ENCODE results near the gene SIGLEC12.

The SIGLEC12 gene

GRCh38 chr19:51501594-51502263 lies at the start of gene SIGLEC12:
SIGLEC12 (minus strand) TSS chr19:51501800; CDS start chr19:51501733, 67 bp downstream.
- DNase-seq: no peak

DNA sequence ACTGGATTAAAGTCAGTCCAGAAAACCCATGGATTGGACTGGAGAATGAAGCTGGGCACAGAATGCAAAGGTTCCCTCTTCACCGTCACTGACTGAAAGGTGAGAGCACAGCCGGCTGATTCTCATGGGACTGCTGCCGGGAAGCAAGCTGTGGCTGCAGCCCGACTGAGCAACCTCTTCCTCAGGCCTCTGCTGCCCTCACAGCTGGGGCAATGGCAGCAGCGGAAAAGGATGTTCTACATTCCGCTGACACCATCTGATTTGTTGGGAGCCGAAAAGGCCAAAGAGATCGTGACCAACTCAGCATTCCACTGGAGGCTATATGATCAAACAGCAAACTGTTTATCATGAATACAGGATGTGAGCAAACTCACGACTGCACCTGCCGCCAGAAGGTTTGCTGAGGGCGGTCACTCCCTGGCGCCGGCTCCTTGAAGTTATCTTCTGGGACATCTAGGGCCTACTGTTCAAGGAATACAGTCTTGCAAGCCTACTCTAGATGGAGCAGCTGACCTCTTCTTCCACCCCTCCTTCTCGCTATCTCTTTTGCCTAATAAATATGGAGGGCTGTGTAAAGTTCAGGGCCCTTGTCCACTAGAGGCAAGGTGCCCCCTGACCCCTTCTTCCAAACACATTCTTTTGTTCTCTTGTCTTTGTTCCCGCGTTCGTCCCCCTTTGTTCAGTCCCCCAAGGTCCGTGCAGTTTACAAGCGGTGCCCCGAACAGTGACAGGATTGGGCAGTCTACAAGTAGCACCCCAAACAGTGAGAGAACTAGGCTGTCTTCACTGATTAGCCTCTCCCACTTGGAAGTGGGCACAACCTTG lies 49.5 kb upstream of the SIGLEC12 start:
- no peak for DNase-seq

- DNase-seq: no peak
Observed at GRCh38 chr19:51549533-51550324, 48.1 kb upstream of the SIGLEC12 start.

- no peak for DNase-seq
Observed at GRCh38 chr19:51548891-51549305, 47.3 kb upstream of the SIGLEC12 start.

- DNase-seq: no peak
Observed at GRCh38 chr19:51548213-51548651, 46.6 kb upstream of the SIGLEC12 start.

DNA sequence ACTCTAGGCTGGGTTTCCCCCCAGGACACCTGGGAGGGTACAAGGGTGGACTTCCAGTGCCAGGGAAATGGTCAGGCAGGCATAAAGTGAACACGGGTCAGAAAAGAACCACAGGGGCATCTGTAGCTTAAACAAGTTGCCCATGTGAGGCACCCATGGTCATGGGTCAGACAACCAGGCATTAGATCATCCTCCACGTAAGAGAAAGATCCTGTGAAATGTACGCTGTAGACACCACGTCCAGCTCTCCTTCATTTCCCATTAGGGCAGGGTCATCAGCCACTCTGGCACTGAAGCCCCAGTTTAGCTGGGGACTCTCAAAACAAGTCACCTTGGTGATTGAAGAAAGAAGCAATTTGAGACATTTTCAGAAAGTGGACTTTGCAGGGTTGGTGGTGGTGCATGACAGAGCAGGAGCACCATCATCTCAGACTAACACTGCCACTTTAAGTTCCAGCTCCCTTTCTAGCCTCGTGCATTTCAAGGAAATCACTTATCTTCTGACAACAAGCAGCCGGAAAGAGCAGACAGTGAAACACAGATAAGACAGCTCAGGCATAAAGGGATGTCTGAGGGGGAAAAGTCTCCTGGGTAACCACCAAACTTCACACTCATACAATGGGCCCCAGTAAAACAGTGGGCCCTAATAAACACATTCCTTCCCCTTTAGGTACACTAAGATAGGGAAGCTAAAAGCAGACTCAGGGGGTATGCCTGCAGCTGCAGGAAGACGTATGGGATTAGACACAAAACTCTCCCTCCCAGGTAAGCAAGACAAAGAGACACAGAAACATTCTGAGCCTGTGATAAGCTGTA lies 46.0 kb upstream of the SIGLEC12 start:
- no peak for DNase-seq

DNA sequence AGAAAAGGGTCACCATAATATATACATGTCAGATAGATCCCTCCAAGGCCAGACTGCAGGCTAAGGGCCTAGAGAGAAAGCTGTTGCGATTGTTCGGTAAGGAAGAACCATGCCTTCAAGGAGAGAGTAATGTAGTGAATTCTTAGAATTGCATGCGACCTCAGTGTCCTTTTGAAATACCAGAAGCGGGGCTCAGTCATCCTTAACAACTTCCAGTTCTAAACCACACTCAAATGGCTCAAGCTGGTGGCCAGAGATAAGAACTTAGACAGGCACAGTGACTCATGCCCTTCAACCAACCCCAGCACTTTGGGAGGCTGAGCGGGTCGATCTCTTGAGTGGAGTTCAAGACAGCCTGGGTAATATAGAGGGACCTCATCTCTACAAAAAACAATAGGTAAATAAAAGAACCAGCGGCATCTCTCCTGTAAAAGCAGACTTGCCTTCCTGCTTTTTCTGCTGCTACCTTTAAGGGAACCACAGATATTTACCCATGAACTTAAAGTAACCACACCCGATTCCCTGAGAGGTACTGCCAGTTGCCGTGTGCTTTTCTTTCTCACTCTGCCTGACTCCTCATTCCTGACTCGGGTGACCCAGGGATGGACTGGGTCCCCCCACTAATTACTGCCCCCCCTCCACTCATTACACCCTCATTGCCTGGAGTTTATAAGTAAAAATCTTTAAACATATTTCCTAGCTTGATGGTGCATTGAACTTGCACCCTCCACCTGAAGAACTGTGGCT lies 45.2 kb upstream of the SIGLEC12 start:
- DNase-seq: no peak

DNA sequence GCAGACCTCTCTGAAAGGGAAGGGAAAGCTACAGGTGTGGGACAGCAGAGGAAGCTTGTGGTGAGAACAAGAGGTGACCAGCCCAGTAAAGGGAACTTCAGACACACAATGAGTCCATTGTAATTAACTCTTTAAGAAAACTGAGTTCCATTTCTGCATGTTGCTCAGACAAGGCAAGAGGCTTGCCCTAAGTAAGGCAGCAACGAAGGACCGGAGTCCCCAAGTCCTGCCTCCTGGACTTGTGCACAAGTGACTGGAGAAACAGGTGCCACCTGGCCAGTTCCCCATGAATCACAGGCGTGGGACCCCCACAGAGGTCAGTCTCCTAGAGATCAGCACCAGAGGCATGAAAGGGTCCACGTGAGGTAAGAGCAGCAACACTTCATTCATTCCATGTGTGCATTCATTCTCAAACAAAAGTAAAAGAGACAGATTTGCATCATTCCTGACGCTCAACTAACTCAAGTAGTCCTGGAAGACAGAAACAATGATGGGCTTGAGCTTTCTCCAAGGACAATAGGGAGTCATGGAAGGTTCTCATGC lies 44.6 kb upstream of the SIGLEC12 start:
- DNase-seq: no peak

GRCh38 chr19:51544038-51544437 lies 42.4 kb upstream of the SIGLEC12 start:
- no peak for DNase-seq

GRCh38 chr19:51542699-51543098 lies 41.1 kb upstream of the SIGLEC12 start:
- DNase-seq: no peak

- no peak for DNase-seq
Observed at GRCh38 chr19:51541458-51542357, 40.1 kb upstream of the SIGLEC12 start.

DNA sequence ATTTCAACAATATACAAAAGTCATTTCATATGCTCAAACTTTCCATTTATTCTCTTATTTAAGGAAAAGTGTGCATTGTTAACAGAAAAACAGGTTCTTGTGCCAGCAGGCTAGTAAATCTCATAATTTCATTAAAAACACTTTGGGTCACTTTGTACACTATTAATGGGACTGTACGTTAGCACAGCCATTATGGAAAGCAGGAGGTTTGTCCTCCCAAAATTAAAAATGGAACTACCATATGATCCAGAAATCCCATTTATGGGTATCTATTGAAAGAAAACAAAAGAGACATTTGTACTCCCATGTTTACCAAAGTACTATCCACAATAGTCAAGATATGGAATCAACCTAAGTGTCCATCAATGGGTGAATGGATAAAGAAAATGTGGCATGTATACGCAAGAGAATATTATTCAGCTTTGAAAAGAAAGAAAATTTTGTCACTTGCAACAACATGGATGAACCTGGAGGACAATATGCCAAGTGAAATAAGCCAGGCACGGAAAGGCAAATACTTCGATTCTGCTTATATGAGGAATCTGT lies 38.3 kb upstream of the SIGLEC12 start:
- no peak for DNase-seq

DNA sequence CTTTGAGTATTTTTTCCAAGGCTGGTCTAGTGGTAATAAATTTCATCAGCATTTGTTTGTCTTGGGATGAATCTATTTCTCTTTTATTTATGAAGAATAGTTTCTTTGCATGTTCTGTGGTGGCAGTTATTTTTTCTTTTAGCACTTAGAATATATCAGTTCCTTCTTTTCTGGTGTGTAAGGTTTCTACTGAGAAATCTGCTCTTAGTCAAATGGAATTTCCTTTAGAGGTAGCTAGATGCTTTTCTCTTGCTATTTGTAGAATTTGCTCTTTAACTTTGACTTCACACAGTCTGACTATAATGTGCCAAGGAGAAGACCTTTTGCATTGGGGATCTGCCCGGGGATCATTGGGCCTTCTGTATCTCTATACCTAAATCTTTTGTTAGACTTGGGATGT lies 33.9 kb upstream of the SIGLEC12 start:
- DNase-seq: no peak

GRCh38 chr19:51531349-51532315 lies 30.0 kb upstream of the SIGLEC12 start, which contains the start of gene SIGLEC6:
SIGLEC6 (minus strand) TSS chr19:51531670; CDS start chr19:51531648, 22 bp downstream.
- no peak for DNase-seq

- DNase-seq: no peak
Observed at GRCh38 chr19:51530616-51531015, 29.0 kb upstream of the SIGLEC12 start.

GRCh38 chr19:51529301-51529700 lies 27.7 kb upstream of the SIGLEC12 start:
- DNase-seq: no peak

- no peak for DNase-seq
Observed at GRCh38 chr19:51525651-51526050, 24.1 kb upstream of the SIGLEC12 start.

- DNase-seq: no peak
Observed at GRCh38 chr19:51524666-51525264, 23.2 kb upstream of the SIGLEC12 start.
